Adrenal gland (tissue), 12 donors: ENCODE results near the gene FAM83B. TPM values are rescaled to one million over a fixed set of nuclear protein-coding genes. Genes with fewer than 3 reads are reported as not detected.

Experiments
- DNase-seq, 7 donors: peaks; one replicate each; pipeline ENCODE4 v3.0.0-alpha.2; 2019 to 2020
- H3K27ac ChIP-seq, 5 donors: fragments of 200-600 bp; sonication (generic) in 4 of 5; 1 replicate in 3 of 5; 2 replicates in 2 of 5; pipeline versions ENCODE4 v1.5.1 to v1.8.0; 2016 to 2020; ENCODE audit warnings: mild to moderate bottlenecking in 1 of 5
- H3K27me3 ChIP-seq: fragments of 200-600 bp; 2 replicates; pipeline ENCODE4 v1.8.0; 2021
- H3K36me3 ChIP-seq, 2 donors: fragments of 200-600 bp; replicated peaks in 1 of 2; 1 replicate in 1 of 2; 2 replicates in 1 of 2; pipeline versions ENCODE4 v1.5.1 to v1.8.0; 2018 to 2022
- H3K4me1 ChIP-seq, 2 donors: fragments of 200-600 bp; replicated peaks in 1 of 2; 1 replicate in 1 of 2; 2 replicates in 1 of 2; pipeline versions ENCODE4 v1.5.1 to v1.8.0; 2018 to 2021
- H3K4me3 ChIP-seq, 4 donors: fragments of 200-600 bp; sonication (generic) in 3 of 4; one replicate each; pipeline ENCODE4 v1.5.1; 2016 to 2018
- H3K9me3 ChIP-seq, 3 donors: fragments of 200-600 bp; sonication (generic) in 1 of 3; replicated peaks in 1 of 3; 1 replicate in 2 of 3; 2 replicates in 1 of 3; pipeline versions ENCODE4 v1.5.1 to v1.8.0; 2016 to 2021
- POLR2A ChIP-seq, 2 donors: fragments of 450-650 bp; IDR thresholded peaks; one replicate each; pipeline ENCODE4 v1.6.1; 2017; ENCODE audit warnings: antibody characterized with exemption in 2 of 2, mild to moderate bottlenecking in 2 of 2, moderate library complexity in 1 of 2
- WGBS, 4 donors: extraction: QIAGEN DNeasy Blood & Tissue Kit in 2 of 4; methylation state at CpG; one replicate each; pipeline versions ENCODE4 v1.1.5 to v1.1.7; 2013 to 2017; 5-methylcytosine and 5-hydroxymethylcytosine counted together
- intact Hi-C, 2 donors: fragments of 100-400 bp; cut with DNase I; formaldehyde crosslinking; loops; one replicate each; pipeline versions ENCODE4 v1.14.1 to v1.15.0; 2022 to 2023
- polyA plus RNA-seq, 3 donors: library from polyadenylated mRNA; stranded (reverse); fragments of 200-250 nt in 2 of 3; fragments of 350-450 nt in 1 of 3; fragmentation: Illumina TruSeq in 1 of 3; extraction: RNeasy Lipid Tissue Mini Kit (QIAGEN cat#74804) in 1 of 3; gene quantifications; one replicate each; pipeline ENCODE4 v1.2.3, GENCODE V29; 2013 to 2014
- total RNA-seq, 9 donors: library from RNA; depleted of rRNA in 4 of 9; stranded (reverse); fragments of >200 nt in 4 of 9; fragments of 120-200 nt in 1 of 9; fragmentation: NEBNext Ultra II Directional in 1 of 9; extraction: Animal tissue kit (Norgen Biotek cat#: 25700) in 1 of 9; gene quantifications; one replicate each; pipeline versions ENCODE4 v1.1.0 to v1.2.4, GENCODE V29; 2013 to 2023
- TF ChIP-seq, protein P1 (sequence below), 6 experiments: fragments of 450-650 bp in 4 of 6; fragments of 200-600 bp in 2 of 6; sonication (generic) in 1 of 6; IDR thresholded peaks; 1 replicate in 5 of 6; 2 replicates in 1 of 6; pipeline versions ENCODE4 v1.5.1 to v1.8.0; 2016 to 2021; ENCODE audit warnings: antibody characterized with exemption in 6 of 6, mild to moderate bottlenecking in 2 of 6, moderate library complexity in 1 of 6
- donor health status: healthy with polysubstance abuse.
- donor health status: Bipolar disorder and iron deficiency.
- donor health status: DM: yes; HTN: yes; CAD: no.
- donor health status: DM: no; HTN: no; CAD: no.
- donor health status: DM: no; HTN: no; CAD: no.
- donor health status: DM: yes; HTN: yes; CAD: no.

FAM83B gene
- total and polyA plus RNA-seq, 12 donors: not detected

DNA sequence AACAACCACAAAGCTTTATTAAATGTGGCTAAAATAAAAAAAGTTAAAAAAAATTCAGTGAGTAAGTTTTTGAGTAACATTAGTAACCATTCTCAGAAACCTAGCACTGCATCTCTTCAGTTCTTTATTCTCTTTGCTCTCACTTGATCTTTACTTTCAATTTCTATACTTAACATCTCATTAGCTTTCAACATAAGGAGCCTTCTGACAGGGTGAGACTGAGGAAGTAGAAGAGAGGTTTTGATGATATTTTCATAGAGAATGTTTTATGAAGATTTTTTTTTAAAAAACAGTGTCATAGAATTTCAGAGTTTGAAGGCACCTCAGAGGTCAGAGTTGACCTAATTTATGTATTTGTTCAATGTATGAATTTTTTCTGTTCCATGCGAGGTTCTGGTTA is 60.8 kb downstream of the FAM83B start:
- no peak for DNase-seq
- intact Hi-C loops: no loop called here
- 64 to 79% (median 73%) methylated on average over 1 of the region's 1 CpG for WGBS, 4 donors
- Histone ChIP-seq H3K27me3 (no peaks in the 10 kb centered on the region), H3K4me1 (no peaks in the 10 kb centered on the region), H3K4me3 (no peak overlapping the region), H3K36me3 (no peaks in the 10 kb centered on the region), H3K9me3 (no peaks in the 10 kb centered on the region), H3K27ac (no peak overlapping the region)
- TF ChIP-seq POLR2A (IDR thresholded peaks at IDR 0.05): no peak
- TF ChIP-seq, protein P1, sequence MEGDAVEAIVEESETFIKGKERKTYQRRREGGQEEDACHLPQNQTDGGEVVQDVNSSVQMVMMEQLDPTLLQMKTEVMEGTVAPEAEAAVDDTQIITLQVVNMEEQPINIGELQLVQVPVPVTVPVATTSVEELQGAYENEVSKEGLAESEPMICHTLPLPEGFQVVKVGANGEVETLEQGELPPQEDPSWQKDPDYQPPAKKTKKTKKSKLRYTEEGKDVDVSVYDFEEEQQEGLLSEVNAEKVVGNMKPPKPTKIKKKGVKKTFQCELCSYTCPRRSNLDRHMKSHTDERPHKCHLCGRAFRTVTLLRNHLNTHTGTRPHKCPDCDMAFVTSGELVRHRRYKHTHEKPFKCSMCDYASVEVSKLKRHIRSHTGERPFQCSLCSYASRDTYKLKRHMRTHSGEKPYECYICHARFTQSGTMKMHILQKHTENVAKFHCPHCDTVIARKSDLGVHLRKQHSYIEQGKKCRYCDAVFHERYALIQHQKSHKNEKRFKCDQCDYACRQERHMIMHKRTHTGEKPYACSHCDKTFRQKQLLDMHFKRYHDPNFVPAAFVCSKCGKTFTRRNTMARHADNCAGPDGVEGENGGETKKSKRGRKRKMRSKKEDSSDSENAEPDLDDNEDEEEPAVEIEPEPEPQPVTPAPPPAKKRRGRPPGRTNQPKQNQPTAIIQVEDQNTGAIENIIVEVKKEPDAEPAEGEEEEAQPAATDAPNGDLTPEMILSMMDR (IDR thresholded peaks at IDR 0.05): no peak

DNA sequence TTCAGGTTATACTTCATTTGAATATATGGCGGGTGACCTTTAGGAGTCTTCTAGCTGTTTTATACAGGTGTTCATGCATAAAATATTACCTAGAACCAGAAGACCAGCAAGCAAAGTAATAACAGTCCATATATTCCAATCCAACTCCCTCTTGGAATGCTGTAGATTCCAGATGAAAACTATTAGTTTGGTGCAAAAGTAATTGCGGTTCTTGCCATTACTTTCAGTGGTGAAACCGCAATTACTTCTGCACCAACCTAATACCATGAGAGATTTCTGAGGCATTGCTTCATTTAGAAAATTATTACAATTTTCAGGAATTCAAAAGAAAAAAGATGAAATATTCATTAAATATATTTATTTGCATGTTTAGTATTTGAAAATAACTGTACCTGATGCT is 62.6 kb downstream of the FAM83B start:
- no peaks in the 10 kb centered on the region for H3K36me3 ChIP-seq
- intact Hi-C loops: no loop called here
- no peaks in the 10 kb centered on the region for H3K9me3 ChIP-seq
- no peak overlapping the region for H3K4me3 ChIP-seq
- TF ChIP-seq POLR2A (IDR thresholded peaks at IDR 0.05): no peak
- TF ChIP-seq, protein P1 (IDR thresholded peaks at IDR 0.05): no peak
- no peak for DNase-seq
- H3K4me1 ChIP-seq: no peaks in the 10 kb centered on the region
- H3K27me3 ChIP-seq: no peaks in the 10 kb centered on the region
- no peak overlapping the region for H3K27ac ChIP-seq
- WGBS, 4 donors: 91 to 93% (median 92%) methylated on average over 3 of the region's 3 CpGs

DNA sequence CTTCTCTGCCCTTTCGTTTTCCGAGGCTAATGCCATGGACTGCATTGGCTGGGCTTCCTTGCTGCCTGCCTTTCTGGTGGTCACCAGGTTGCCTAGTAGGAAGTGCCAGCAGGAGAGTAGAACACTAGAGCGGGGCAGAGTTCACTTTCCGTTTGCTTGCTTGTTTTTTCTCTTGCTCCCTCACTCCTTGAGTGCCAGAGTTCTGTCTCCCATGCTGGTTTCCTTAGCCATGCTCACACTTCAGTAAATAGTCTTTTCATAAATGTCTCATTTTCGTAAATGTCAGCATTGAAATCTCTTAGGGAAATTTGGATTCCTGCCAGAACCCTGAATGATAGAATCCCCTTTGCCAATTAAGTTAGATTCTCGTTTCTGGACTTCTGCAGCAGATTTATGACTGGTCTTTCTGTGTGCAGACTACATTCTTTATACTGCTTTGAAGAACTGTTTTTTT is 63.9 kb downstream of the FAM83B start:
- Histone ChIP-seq H3K27ac (no peak overlapping the region), H3K4me1 (no peaks in the 10 kb centered on the region), H3K36me3 (no peaks in the 10 kb centered on the region), H3K27me3 (no peaks in the 10 kb centered on the region), H3K9me3 (no peaks in the 10 kb centered on the region), H3K4me3 (no peak overlapping the region)
- no peak for DNase-seq
- intact Hi-C loops: no loop called here
- TF ChIP-seq POLR2A (IDR thresholded peaks at IDR 0.05): no peak
- TF ChIP-seq, protein P1 (IDR thresholded peaks at IDR 0.05): no peak
- WGBS, 4 donors: 45 to 56% (median 53%) methylated on average over 6 of the region's 6 CpGs

DNA sequence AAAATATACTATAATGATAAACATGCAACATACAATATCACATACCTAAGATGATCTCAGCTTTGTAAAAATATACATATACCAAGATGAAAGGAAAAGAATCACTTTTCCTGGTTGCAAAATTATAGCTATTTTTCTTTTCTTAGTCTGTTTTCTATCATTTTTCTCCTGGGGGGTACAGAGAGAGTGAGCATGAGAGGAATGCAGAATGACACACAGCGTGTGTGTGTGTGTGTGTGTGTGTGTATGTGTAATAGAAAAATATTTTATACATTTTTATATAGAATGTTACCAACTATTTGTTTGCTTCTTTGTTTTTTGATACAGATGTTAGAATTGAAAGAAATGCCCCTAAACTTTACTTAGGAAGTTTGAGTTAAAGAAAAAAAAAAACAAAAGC is 64.3 kb downstream of the FAM83B start:
- no peaks in the 10 kb centered on the region for H3K27me3 ChIP-seq
- H3K9me3 ChIP-seq: no peaks in the 10 kb centered on the region
- intact Hi-C loops: no loop called here
- no peak overlapping the region for H3K27ac ChIP-seq
- no peak overlapping the region for H3K4me3 ChIP-seq
- TF ChIP-seq POLR2A (IDR thresholded peaks at IDR 0.05): no peak
- TF ChIP-seq, protein P1 (IDR thresholded peaks at IDR 0.05): no peak
- no peaks in the 10 kb centered on the region for H3K4me1 ChIP-seq
- 22 to 59% (median 47%) methylated on average over 1 of the region's 1 CpG for WGBS, 4 donors
- H3K36me3 ChIP-seq: no peaks in the 10 kb centered on the region
- DNase-seq: no peak
